Natural killer cell treated with Interleukin-12 subunit alpha and Interleukin-12 subunit beta and Interleukin-15 and Interleukin-18, amount 100 ng/mL, for 72 hours (primary cell): ENCODE measurements around the gene DCAF11. TPM values are rescaled to one million over a fixed set of nuclear protein-coding genes. Genes with fewer than 3 reads are reported as not detected.
"Not testable (repeated sequence)": the region's sequence is repeated elsewhere in the genome, so short reads cannot be mapped to it uniquely, and the experiment has no call there.

Experiments
- ATAC-seq, 2 donors: fragments of 150-1000 bp; cut with Tn5 transposase in 1 of 2; sonication (Bioruptor Pico), chemical (Tn5 transposase) in 1 of 2; 2 replicates each; pipeline ENCODE4 v1.10.0; 2021
- DNase-seq: peaks from one replicate; pipeline ENCODE4 v3.0.0; 2022; ENCODE audit warnings: low spot score
- H3K27ac Mint-ChIP-seq, 2 donors: 1 replicate in 1 of 2; 2 replicates in 1 of 2; pipeline ENCODE4 v1.8.0; 2022; ENCODE audit warnings: mixed read lengths in 2 of 2, mild to moderate bottlenecking in 1 of 2, moderate library complexity in 1 of 2
- H3K27me3 Mint-ChIP-seq, 2 donors: 1 replicate in 1 of 2; 2 replicates in 1 of 2; pipeline ENCODE4 v1.8.0; 2022; ENCODE audit warnings: mixed read lengths in 2 of 2
- H3K36me3 Mint-ChIP-seq: one replicate; pipeline ENCODE4 v1.8.0; 2022; ENCODE audit warnings: mixed read lengths
- H3K4me1 Mint-ChIP-seq, 2 donors: 1 replicate in 1 of 2; 2 replicates in 1 of 2; pipeline ENCODE4 v1.8.0; 2022; ENCODE audit warnings: low read depth in 2 of 2, mixed read lengths in 2 of 2, mild to moderate bottlenecking in 1 of 2
- H3K4me3 Mint-ChIP-seq: one replicate; pipeline ENCODE4 v1.8.0; 2022; ENCODE audit warnings: mixed read lengths
- H3K9me3 Mint-ChIP-seq: 2 replicates; pipeline ENCODE4 v1.8.0; 2022; ENCODE audit warnings: mixed read lengths
- total RNA-seq, 2 donors: library from RNA; stranded (reverse); gene quantifications; one replicate each; pipeline ENCODE4 v1.2.3, GENCODE V29; 2022

Gene DCAF11
- total RNA-seq, 2 donors from 2014 or later: 87.4 to 96.1 TPM

GRCh38 chr14:24096545-24097181 is 17.9 kb upstream of the DCAF11 start:
- Mint-ChIP-seq H3K4me3 (peak overlapping the region; percentile 62), H3K9me3 (no peaks in the 10 kb centered on the region), H3K36me3 (no peaks in the 10 kb centered on the region), H3K4me1 (peaks cover 29 to 31% of the 10 kb centered on the region in 2 donors), H3K27me3 (no peaks in the 10 kb centered on the region), H3K27ac (peak overlapping the region; percentile 28 to 43)
- ATAC-seq (no peak), DNase-seq (no peak)

GRCh38 chr14:24098229-24098926 is 16.2 kb upstream of the DCAF11 start:
- Mint-ChIP-seq H3K27me3 (no peaks in the 10 kb centered on the region), H3K9me3 (no peaks in the 10 kb centered on the region), H3K27ac (no peak overlapping the region), H3K36me3 (no peaks in the 10 kb centered on the region), H3K4me1 (peaks cover 24 to 25% of the 10 kb centered on the region in 2 donors), H3K4me3 (no peak overlapping the region)
- ATAC-seq (no peak), DNase-seq (no peak)

- no peaks in the 10 kb centered on the region for H3K27me3 Mint-ChIP-seq
- H3K36me3 Mint-ChIP-seq: no peaks in the 10 kb centered on the region
- DNase-seq (no peak), ATAC-seq (no peak)
- H3K4me1 Mint-ChIP-seq: peaks cover 21% of the 10 kb centered on the region in 2 donors
- H3K4me3 Mint-ChIP-seq: no peak overlapping the region
- no peak overlapping the region for H3K27ac Mint-ChIP-seq
- H3K9me3 Mint-ChIP-seq: no peaks in the 10 kb centered on the region
These were observed 15.4 kb upstream of the DCAF11 start for GRCh38 chr14:24098927-24099813.

GRCh38 chr14:24100197-24100981 is 14.2 kb upstream of the DCAF11 start:
- no peaks in the 10 kb centered on the region for H3K9me3 Mint-ChIP-seq
- peaks cover 10 to 12% of the 10 kb centered on the region in 2 donors for H3K4me1 Mint-ChIP-seq
- ATAC-seq: no peak
- H3K36me3 Mint-ChIP-seq: peaks cover 6% of the 10 kb centered on the region
- H3K27ac Mint-ChIP-seq: no peak overlapping the region
- no peak overlapping the region for H3K4me3 Mint-ChIP-seq
- no peaks in the 10 kb centered on the region for H3K27me3 Mint-ChIP-seq
- no peak for DNase-seq

- Mint-ChIP-seq H3K4me3 (no peak overlapping the region), H3K27me3 (no peaks in the 10 kb centered on the region), H3K9me3 (no peaks in the 10 kb centered on the region), H3K4me1 (peaks cover 6 to 9% of the 10 kb centered on the region in 2 donors), H3K36me3 (peaks cover 6% of the 10 kb centered on the region), H3K27ac (no peak overlapping the region)
- ATAC-seq (no peak), DNase-seq (no peak)
These were observed 13.5 kb upstream of the DCAF11 start for GRCh38 chr14:24100982-24101494.

GRCh38 chr14:24102357-24103048 is 12.1 kb upstream of the DCAF11 start:
- H3K27ac Mint-ChIP-seq: no peak overlapping the region
- DNase-seq: no peak
- H3K27me3 Mint-ChIP-seq: no peaks in the 10 kb centered on the region
- H3K4me1 Mint-ChIP-seq: peaks cover 0 to 4% of the 10 kb centered on the region in 2 donors
- no peak overlapping the region for H3K4me3 Mint-ChIP-seq
- peaks cover 6% of the 10 kb centered on the region for H3K36me3 Mint-ChIP-seq
- H3K9me3 Mint-ChIP-seq: no peaks in the 10 kb centered on the region
- ATAC-seq: no peak

GRCh38 chr14:24103451-24103850 is 11.1 kb upstream of the DCAF11 start:
- peaks cover 6% of the 10 kb centered on the region for H3K36me3 Mint-ChIP-seq
- H3K4me1 Mint-ChIP-seq: peaks cover under 1 to 5% of the 10 kb centered on the region in 2 donors
- H3K9me3 Mint-ChIP-seq: no peaks in the 10 kb centered on the region
- H3K4me3 Mint-ChIP-seq: no peak overlapping the region
- no peaks in the 10 kb centered on the region for H3K27me3 Mint-ChIP-seq
- ATAC-seq (no peak), DNase-seq (no peak)
- no peak overlapping the region for H3K27ac Mint-ChIP-seq

GRCh38 chr14:24105609-24106239 is 8.9 kb upstream of the DCAF11 start:
- H3K27ac Mint-ChIP-seq, H3K36me3 Mint-ChIP-seq, H3K9me3 Mint-ChIP-seq, DNase-seq, H3K4me3 Mint-ChIP-seq, H3K27me3 Mint-ChIP-seq, ATAC-seq: not testable (repeated sequence)
- peaks cover 6 to 13% of the 10 kb centered on the region in 2 donors for H3K4me1 Mint-ChIP-seq

GRCh38 chr14:24106672-24107271 is 7.8 kb upstream of the DCAF11 start:
- Mint-ChIP-seq H3K4me1 (peaks cover 6 to 13% of the 10 kb centered on the region in 2 donors), H3K9me3 (no peaks in the 10 kb centered on the region), H3K27ac (no peak overlapping the region), H3K4me3 (no peak overlapping the region), H3K27me3 (no peaks in the 10 kb centered on the region), H3K36me3 (peaks cover 6% of the 10 kb centered on the region)
- DNase-seq: no peak
- ATAC-seq: no peak

GRCh38 chr14:24108336-24108874 is 6.2 kb upstream of the DCAF11 start:
- H3K4me3 Mint-ChIP-seq: peak overlapping the region; percentile 21
- H3K36me3 Mint-ChIP-seq: peaks cover 6% of the 10 kb centered on the region
- H3K27me3 Mint-ChIP-seq: no peaks in the 10 kb centered on the region
- peaks cover 6 to 13% of the 10 kb centered on the region in 2 donors for H3K4me1 Mint-ChIP-seq
- H3K27ac Mint-ChIP-seq: peak overlapping the region; percentile 82 to 93
- H3K9me3 Mint-ChIP-seq: no peaks in the 10 kb centered on the region
- ATAC-seq: peak in 1 of 2 donors; percentile 4
- DNase-seq: no peak

- H3K36me3 Mint-ChIP-seq: no peaks in the 10 kb centered on the region
- peak overlapping the region; percentile 82 to 93 for H3K27ac Mint-ChIP-seq
These were observed 4.5 kb upstream of the DCAF11 start for GRCh38 chr14:24110060-24110459.

GRCh38 chr14:24110523-24110922 is 4.1 kb upstream of the DCAF11 start:
- Mint-ChIP-seq H3K27me3 (no peaks in the 10 kb centered on the region), H3K4me1 (peaks cover 13 to 18% of the 10 kb centered on the region in 2 donors), H3K9me3 (no peaks in the 10 kb centered on the region), H3K4me3 (no peak overlapping the region), H3K36me3 (no peaks in the 10 kb centered on the region), H3K27ac (peak overlapping the region in 1 of 2 donors; percentile 93)
- DNase-seq: no peak
- ATAC-seq: no peak

More at GRCh38 chr14:24110060-24110459, 4.5 kb upstream of the DCAF11 start:
- Mint-ChIP-seq H3K27me3 (no peaks in the 10 kb centered on the region), H3K4me3 (no peak overlapping the region), H3K9me3 (no peaks in the 10 kb centered on the region), H3K4me1 (peaks cover 8 to 13% of the 10 kb centered on the region in 2 donors)
- ATAC-seq (no peak), DNase-seq (no peak)
